ENCODE measurements around the gene EIF1AY. TPM values are rescaled to one million over a fixed set of nuclear protein-coding genes. Genes with fewer than 3 reads are reported as not detected.
"Not testable (repeated sequence)": the region's sequence is repeated elsewhere in the genome, so short reads cannot be mapped to it uniquely, and the experiment has no call there.

Gene EIF1AY, protein sequence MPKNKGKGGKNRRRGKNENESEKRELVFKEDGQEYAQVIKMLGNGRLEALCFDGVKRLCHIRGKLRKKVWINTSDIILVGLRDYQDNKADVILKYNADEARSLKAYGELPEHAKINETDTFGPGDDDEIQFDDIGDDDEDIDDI
- 33.6 TPM for polyA plus RNA-seq (2013, experiment 1 of 2; ENCODE audit: insufficient read length)
- 36.6 TPM for polyA plus RNA-seq (2013, experiment 2 of 2; ENCODE audit: insufficient read length)

DNA sequence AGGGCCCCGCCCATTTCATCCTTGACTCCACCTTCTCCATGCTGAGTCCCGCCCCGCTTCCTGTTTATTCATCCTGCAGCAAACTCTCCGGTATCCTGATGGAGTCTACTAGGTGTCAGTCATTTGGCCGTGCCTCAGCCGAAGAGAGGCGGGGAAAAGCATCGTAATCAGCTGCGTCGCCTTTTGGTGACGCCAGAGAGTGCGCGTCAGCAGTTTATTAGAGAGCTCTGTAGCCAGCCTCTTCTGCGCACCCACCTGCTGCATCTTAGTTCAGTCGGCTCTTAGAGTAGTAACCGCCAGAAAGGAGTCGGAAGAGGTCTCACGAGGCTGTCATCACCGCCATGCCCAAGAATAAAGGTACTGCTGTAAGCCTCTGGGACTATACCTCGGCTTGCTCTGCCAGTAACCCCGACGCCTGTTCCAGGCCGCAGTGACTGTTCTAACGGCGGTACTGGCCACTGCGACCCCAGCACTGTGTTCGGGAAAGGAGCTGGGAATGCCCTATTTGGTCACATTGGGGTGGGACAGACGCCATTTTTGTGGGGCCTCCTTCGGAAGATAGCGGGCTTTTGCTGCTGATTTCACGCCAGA is at the start of gene EIF1AY:
EIF1AY (plus strand) TSS at position 246 of the 591 bp plus-strand sequence; CDS start at position 342, 96 bp downstream.
- peak; percentile 95 for DNase-seq

DNA sequence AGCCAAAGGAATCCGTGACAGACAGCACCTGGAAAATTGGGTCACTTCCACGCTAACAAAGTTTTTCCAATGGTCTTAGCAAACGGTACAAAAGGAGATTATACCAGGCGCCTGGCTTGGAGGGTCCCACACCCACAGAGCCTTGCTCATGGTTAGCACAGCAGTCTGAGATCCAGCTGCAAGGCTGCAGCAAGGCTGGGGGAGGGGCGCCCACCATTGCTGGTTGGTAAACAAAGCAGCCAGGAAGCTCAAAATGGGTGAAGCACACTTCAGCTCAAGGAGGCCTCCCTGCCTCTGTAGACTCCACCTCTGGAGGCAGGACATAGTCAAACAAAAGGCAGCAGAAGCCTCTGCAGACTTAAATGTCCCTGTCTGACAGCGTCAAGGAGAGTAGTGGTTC is 47.1 kb upstream of the EIF1AY start:
- no peak for DNase-seq

DNA sequence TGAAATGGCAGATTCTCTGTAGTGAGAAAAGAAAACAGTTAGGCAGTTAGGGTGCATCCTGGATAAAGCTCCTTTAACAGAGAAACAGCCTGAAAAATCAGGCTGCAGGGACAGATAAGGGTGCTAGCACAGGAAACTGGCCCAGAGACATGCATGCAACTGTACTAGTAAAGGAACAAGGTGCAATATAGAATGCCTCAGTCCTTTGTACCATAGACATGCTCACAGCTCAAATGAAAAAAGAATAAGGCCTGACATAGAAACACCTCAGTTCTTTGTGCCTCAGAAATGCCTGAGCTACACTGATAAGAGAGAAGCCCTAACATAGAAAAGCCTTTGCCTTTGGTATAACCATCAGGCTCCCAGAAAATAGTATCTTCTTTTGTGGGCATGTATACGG is 37.4 kb upstream of the EIF1AY start:
- DNase-seq = no peak

DNA sequence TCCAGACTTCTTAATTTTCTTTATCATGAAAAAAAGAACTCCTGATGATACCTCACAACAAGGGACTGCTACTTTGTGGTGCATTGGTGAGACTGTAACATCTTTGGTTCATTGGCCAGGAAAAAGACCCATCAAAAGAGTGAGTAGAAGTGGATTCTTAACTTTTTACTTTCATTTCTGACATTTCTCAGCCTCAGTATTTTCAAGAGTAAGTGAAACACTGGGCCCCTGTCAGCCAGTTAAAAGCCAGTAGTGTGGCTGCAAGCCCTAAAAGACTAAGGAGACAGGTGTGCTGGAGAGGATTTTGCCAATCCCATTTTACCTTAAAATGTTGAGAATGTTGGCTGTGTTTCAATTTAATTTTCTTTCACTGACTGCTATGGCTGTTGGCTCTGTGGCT is 36.6 kb upstream of the EIF1AY start:
- DNase-seq = no peak

DNA sequence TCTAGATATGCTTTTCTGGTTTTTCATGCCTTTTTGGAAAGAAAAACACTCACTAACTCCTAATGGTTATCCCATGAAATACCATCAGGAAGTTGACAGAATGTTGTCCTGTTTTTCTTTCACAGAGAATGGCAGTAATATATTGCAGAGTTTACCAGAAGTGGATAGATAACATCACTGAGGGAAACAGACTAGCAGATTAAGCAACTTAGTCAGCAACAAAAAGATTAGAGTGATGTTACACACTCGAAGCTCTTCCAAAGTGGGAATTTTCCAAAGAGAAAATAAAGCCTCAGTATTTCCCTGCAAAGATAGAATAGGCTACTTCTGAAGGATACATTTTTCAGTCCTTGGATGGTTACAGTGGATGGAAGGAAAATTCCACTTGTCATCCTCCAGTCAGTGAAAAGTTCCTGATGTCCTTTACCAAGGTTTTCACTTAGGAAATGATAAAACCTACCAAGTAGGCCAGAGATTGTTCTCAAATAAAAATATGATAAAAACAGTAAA is 31.1 kb upstream of the EIF1AY start:
- no peak for DNase-seq

DNA sequence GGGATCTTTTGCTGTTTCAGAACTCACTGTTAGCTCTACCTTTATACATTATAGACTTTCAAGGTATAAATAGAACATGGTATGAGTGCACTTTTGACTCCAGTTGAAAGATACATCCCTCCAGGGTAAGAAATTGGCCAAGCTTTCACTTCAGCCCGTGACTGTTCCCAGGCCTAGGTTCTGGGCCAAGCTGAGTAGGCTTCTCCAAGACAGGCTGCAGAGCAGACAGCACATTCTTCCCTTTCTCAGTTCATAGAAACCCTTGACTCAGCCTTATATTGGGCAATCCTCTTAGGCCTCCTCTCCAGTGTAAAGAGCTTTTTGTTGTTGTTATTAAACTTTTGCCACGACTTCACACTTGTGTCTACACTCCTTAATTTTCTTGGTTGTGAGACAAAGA is 29.5 kb upstream of the EIF1AY start:
- no peak for DNase-seq

DNA sequence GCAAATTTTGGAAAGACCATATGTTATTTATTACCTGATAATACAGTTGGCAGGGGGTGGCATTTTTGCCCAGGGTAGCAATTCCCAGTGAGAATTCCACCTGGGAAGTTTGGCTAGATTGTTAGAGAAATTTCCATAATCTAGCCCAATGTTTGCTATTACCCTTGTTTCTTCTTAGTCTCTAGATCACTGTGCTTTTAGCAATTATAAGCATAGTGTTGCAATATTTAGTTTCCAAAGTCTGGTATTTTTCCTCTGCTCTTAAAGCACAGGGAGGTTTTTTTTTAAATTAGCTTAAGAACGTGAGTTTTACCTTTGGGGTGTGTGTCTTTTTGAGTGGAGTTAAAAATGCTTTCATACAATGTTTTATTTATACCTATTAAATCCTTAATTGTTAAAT is 26.3 kb upstream of the EIF1AY start:
- no peak for DNase-seq

DNA sequence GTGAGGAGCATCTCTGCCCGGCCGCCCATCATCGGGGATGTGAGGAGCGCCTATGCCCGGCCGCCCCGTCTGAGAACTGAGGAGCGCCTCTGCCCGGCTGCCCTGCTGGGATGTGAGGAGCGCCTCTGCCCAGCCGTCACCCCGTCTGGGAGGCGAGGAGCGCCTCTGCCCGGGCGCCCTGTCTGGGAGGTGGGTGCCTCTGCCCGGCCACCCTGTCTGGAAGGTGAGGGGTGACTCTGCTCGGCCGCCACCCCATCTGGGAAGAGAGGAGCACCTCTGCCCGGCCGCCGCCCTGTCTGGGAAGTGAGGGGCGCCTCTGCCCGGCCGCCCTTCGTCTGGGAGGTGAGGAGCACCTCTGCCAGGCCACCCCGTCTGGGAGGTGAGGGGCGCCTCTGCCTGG is 23.7 kb upstream of the EIF1AY start:
- no peak for DNase-seq

DNA sequence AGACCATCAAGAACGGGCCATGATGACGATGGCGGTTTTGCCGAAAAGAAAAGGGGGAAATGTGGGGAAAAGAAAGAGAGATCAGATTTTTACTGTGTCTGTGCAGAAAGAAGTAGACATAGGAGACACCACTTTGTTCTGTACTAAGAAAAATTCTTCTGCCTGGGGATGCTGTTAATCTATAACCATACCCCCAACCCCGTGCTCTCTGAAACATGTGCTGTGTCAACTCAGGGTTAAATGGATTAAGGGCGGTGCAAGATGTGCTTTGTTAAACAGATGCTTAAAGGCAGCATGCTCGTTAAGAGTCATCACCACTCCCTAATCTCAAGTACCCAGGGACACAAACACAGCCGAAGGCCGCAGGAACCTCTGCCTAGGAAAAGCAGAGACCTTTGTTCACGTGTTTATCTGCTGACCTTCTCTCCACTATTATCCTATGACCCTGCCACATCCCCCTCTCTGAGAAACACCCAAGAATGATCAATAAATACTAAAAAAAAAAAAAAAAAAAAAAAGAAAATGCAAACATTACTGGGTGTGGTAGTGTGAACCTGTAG is 22.7 kb upstream of the EIF1AY start:
- DNase-seq = not testable (repeated sequence)

DNA sequence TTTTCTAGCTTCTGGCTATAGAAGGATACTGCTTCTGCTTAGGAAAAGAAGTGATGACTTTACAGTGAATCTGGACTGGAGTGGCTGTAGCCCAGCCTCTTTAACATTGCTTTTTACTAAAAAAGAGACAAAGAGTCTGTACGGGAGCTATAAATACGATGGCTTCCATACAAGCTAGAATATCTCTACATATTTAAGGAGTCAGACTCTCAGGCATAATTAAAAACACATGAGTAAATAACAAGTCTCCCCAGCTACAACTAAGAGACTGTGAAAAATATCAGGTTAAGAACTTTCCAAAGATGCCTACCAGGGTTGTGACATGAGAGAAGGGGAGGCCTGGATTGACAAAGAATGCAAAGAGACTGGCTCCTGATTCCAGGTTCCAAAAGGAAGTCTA is 19.8 kb upstream of the EIF1AY start:
- DNase-seq = no peak

DNA sequence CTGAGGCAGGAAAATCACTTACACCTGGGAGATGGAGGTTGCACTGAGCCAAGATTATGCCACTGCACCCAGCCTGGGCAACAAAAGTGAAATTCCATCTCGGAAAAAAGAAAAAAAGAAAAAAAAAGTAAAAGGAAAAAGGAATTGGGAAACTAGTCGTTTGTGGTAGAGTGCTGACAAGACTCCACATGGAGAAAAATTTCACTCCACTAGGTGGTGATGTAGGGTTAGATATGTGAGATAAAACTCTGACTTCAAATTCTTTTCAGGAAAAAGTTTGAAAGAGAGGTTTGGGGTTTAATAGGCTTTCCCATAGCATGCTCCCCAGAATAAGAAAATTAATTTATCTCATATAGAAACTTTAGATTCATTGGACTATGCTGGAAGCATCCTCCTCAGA is 16.9 kb upstream of the EIF1AY start:
- peak; percentile 13 for DNase-seq

DNA sequence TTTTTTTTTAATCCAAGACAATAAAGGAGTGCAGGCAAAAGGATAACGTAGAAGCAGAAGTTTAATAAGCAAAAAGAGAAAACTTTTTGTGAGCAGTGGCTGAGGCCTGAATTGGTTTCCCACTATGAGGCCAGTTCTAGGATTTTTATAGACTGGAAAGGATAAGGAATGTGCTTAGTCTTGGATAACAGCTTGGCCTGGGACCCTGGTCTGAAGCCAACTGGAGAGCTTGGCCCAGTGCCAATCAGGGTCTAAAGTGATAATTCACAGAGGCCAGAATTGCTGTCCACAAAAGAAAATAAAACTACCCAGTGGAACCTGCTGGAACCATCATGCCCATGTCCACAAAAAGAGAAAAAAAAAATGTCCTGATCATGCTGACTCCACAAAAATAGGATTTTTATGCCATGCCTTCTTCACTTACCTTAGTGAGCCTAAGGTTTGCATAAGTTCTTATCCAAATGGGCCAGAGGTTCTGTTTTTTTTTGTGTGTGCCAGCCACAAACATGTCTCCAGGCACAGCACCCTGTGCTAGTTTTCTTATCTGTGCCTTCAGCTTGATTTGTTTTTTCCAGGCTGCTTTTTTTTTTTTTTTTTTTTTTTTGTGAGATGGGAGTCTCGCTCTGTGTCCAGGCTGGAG is 15.6 kb upstream of the EIF1AY start:
- DNase-seq = no peak

DNA sequence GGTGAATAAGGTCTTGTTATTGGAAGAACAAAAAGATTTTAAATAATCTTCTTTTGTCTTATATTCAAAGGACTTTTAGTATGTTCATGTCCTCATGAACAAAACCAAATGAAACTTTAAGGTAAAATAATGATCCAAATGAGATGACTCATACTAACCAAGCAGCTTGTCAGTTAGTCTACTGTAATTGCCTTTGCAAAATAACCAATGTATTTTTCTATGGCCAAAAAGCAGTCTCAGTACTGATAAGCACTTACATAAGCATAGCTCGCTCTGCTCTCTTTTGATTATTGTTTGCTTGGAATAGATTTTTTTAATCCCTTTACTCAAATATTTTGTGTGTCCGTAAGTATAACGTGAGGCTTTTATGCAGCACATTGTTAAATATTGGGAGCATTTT is 4.3 kb upstream of the EIF1AY start:
- DNase-seq = no peak

DNA sequence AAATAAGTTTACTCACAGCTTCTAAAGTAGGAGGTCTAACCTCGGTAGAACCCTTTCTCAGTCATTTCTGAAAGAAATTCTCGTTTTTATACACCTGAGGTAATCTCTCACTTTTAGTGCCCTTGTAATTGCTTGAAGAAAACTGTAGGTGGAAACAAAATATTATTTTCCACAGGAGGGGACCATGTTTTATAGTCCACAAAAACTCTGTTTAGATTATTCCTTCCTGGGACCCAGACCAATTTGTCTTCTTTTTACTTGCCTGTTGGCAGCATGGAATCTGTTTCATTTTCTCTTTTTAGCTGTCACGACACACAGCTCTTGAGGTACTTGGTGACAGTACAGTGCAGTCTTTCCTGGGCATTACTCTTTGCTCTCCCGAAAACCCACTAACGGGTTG is 930 bp downstream of the EIF1AY start:
- DNase-seq = peak; percentile 1

DNA sequence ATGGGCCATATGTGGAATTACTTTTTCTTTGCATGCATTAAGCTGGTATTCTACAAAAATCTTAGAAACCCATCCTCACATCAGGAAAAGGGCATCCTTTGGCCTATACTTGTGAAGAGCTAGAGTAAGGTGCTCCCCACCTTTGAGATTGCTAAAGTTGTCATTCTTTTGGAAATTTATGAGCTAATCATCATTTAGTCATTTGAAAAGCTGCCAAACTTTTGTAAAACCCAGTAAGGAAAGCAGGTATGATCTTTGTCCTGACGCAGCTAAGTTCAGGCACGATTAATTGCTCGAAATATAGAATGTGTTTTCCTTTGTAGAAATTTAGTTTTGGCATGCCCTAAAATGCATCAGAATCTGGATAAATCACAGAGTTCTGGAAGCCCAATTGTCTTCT is 2.6 kb downstream of the EIF1AY start:
- no peak for DNase-seq

DNA sequence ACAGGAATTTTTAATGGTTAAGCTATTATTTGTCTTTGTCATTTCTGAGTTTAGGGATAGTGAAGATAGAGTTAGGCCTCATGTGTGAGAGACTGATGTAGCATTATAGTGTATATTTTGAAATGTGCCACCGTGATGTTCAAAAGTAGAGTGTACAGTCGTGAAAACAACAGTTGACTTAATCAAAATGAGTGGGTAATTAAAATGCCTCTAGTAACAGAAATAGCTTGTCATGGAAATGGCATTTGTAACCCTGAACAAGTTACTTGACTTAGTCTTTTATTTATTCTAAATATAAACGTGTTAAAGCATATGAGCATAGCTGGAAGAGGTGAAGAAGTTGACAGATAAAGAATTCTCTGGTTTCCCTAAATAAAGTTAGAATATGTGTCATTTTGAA is 6.1 kb downstream of the EIF1AY start:
- no peak for DNase-seq

DNA sequence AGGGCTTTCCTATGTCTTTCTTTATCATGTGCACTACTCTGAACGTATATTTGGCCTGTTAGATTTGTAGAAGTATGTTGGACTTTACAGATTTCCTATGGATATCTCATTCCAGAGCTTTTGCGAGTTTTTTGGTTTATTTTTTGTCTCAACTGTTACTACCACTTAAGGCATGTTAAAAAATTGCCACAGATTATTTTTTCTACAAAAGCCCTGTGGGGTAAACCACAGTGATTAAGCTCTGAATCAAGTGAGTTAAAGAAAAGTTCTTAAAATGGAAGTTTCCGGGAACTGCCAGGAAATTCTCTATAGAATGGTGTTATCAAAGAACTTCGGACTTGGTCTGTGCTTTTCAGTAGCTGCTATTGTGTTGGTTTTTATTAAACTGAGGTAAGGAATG is 10.6 kb downstream of the EIF1AY start:
- peak; percentile 13 for DNase-seq

Data from fibroblast of skin of scalp (primary cell).